Skin of body (tissue), 2 donors: ENCODE results near the gene C19orf38. TPM values are rescaled to one million over a fixed set of nuclear protein-coding genes. Genes with fewer than 3 reads are reported as not detected.
"Not testable (repeated sequence)": the region's sequence is repeated elsewhere in the genome, so short reads cannot be mapped to it uniquely, and the experiment has no call there.

Experiments
- DNase-seq: peaks from one replicate; lab custom pipeline; 2025; lab: John Stamatoyannopoulos, UW
- total RNA-seq: library from RNA; depleted of rRNA; stranded (reverse); fragments of >200 nt; gene quantifications from one replicate; pipeline ENCODE4 v1.2.3, GENCODE V29; 2014

C19orf38 gene
- total RNA-seq, 1 donor from 2014 or later = 3.6 TPM

DNA sequence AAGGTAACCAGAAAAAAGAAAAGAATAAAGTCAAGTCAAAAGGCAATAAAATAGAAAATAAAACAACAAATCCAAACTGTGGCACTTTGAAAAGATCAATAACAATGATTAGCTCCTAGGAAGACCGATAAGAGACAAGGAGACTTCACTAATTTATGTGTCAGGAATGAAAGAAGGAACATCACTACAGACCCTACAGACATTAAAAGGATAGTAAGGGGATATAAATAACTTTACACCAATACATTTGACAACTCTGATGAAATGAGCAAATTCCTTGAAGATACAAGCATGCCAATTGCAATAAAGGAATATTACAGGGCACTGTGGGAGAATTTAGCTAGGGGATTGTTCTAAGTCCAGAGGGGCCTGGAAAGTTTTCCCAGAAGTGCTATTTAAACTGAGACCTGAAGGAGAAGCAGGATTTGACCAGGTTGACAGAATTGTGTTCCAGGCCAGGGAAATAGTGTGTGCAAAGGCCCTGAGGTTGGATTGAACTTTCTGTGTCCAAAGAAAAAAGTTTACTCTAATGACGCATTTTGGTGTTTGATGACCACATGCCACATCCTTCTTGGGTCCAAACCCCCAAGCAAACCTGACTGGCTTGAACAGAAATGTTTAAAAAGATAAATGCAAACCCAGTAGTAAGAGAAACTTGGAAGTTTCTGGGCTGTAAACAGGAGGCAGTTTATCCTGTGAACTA, 1.6 kb upstream of the C19orf38 start:
- DNase-seq = no peak

DNA sequence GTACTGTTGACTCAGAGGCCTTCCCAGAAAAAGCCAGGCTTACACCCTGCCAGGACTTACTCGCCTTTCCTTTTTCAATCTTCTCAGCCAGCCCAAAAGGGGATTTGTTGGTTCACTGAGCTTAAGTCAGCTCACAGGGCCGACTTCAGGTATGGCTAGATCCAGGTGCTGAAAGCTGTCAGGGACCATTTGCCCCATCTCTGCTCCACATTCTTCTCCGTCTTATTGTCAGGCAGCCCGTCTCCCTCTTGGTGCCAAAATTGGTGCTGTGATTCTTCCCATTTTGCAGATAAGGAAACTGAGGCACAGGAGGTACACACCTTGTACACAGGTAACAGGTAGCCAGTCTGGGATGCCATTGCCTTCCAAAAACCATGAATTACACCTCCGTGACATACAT, 2.4 kb downstream of the C19orf38 start:
- no peak for DNase-seq

DNA sequence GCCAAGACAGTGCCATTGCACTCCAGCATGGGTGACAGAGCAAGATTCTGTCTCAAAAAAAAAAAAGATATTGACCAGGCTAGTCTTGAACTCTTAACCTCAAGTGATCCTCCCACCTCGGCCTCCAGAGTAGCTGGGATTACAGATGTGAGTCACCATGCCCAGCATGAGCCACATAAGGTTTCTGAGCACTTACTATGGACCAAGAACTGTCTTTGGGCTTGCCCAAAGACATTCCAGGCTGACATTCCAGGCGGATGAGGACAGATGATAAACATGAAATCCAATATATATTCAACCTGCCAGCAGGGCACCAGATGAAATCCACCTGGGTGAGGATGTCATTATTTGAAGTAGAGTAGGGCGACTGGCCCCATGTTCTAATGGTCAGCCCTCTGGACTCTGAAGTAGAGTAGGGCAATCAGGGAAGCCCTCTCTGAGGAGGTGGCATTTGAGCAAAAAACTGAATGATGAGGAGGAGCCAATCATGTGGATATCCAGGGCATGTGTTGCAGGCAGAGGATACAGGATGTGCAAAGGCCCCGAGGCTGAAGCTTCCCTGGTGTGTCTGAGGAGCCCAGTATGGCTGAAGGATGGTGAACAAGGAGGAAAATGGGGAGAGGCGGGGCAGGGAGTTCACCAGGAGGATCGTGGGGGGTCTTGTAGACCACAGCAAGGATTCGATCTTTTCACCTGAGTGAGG, 4.0 kb downstream of the C19orf38 start:
- DNase-seq = no peak

DNA sequence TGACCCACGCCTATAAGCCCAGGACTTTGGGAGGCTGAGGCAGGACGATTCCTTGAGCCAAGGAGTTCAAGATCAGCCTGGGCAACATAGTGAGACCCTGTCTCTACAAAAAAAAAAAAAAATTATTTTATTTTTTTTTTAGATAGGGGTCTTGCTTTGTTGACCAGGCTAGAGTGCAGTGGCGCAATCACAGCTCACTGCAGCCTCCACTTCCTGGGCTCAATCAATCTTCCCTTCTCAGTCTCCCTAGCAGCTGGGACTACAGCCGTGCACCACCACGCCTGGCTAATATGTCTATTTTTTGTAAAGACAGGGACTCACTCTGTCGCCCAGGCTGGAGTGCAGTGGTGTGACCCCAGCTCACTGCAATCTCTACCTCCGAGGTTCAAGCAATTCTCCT, 4.7 kb downstream of the C19orf38 start:
- no peak for DNase-seq

DNA sequence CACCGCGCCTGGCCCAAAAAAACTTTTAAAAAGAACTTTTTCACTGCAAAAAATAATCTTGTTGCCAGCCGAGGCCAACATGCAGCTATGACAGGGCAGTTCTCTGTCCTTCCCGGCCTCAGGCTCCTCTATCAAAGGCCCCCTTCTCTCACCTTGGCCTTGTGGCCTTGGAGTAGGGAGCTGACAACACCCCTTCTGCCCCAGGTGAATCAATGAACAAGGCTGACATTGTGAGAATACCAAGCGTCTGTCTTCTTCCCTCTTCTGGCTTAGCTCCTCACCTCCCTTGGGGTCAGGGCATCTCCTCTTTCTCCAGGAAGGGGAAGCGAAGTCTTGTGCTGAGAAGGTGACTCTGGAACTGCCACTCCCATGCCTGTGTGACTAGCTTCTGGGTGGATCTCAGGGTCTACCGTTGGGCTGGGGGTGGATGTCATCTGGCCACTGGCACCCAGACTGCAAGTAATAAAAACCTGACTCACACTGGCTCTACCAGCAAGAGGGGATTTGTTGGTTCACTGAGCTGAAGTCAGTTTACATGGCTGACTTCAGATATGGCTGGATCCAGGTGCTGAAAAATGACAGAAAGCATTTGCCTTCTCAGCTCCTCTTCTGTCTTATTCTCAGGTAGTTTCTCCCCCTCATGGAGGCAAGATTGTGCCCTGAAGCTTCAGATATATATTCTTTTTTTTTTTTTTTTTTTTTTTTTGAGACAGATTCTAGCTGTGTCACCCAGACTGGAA, 6.3 kb downstream of the C19orf38 start:
- DNase-seq = no peak

DNA sequence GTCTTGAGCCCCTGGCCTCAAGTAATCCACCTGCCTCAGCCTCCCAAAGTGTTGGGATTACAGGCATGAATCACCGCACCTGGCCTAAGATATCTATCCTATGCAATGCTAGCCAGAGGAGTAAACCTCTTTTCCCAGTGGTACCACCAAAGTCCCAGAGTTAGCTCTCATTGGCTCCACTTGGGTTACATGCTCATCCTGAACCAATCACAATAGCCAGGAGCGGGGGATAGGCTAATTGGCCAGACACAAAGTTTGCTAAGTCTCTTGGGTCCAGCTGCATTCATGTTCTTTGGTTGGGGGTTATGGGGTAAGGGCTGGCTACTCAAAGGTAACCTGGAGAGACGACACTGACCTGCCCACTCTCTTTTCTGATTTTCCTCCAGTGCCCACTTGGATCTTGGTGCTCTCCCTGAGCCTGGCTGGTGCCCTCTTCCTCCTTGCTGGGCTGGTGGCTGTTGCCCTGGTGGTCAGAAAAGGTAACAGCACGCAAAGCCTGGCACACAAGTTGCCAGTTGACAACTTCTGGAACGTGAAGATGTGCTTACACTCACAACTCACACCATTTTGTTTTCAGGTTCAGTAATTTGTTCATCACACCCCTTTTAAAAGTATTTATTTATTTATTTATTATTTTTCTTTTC, 7.8 kb downstream of the C19orf38 start:
- no peak for DNase-seq

DNA sequence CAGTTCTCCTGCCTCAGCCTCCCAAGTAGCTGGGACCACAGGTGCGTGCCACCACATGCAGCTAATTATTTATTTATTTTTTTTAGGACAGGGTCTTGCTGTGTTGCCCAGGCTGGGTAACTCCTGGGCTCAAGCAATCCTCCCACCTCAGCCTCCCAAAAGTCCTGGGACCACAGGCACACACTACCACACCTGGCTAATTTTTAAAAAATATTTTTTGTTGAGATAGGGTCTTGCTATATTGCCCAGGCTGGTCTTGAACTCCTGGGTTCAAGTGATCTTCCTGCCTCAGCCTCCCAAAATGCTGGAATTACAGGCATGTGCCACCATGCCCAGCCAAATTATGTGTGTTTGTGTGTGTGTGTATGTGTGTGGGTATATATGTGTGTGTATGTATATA, 8.7 kb downstream of the C19orf38 start:
- DNase-seq = not testable (repeated sequence)

DNA sequence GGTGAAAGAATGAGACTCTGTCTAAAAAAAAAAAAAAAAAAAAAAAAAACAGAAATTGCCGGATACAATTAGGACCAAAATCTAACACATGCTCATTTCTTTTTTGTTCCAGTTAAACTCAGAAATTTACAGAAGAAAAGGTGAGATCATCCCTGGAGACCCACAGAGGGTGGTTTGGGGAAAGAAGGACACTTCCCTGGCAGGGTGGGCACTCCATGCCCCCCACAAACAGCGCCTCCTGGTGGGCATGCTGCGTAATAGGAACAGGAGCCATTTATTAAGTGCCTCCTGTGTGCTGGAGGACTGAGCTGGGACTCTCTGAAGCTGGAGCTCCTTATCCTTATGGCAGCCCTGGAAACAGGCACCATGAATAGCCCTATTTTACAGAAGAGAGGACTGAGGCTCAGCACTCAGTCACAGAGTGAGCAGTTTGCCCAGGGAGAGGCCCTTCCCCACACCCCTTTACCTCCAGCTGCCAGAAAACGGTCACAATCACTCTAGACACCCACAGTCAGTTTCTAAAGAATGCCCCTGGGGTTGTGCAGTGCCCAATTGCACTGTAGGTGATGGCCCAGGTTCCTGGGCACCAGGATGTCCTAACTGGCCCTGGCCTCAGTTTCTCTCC, 10.1 kb downstream of the C19orf38 start:
- DNase-seq = no peak

DNA sequence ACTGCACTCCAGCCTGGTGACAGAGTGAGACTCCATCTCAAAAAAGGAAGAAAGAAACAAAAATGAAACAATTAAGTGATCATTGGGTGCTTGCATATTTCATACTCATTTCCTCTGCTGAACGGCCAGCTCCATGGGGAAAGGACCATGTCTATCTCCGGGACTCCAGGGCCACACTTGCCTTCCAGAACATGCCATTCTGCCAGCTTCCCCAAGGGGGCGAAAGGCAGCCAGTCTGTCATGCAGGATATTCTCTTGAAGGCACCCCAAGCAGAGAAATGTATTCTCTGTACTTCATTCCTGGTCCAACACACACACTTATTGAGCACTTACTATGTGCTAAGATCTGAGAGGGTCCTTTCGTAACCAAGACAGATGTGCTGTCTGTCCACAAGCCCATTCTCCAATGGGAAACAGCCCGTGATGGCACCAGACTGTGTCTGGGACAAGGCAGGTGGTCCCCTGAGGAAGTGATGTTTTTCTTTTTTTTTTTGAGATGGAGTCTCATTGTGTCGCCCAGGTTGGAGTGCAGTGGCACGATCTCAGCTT, 13.0 kb downstream of the C19orf38 start:
- DNase-seq = no peak

DNA sequence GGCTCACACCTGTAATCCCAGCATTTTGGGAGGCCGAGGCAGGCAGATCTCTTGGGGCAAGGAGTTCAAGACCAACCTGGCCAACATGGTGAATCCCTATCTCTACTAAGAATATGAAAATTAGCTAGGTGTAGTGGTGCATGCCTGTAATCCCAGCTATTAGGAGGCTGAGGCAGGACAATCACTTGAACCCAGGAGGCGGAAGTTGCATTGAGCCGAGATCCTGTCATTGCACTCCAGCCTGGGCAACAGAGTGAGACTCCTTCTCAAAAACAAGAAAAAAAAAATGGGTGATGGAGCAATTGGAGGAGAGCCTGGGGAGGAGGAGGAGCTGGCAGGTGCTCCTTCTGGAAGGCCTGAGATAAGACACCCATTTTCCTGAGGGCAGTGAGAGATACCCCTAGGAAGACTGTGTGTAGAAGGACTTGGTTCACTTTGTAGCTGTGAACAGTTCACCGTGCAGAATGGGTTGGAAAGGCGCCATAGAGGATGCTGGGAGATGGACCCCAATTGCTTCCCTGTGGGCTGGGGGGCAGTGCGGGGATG, 14.4 kb downstream of the C19orf38 start:
- DNase-seq = no peak

DNA sequence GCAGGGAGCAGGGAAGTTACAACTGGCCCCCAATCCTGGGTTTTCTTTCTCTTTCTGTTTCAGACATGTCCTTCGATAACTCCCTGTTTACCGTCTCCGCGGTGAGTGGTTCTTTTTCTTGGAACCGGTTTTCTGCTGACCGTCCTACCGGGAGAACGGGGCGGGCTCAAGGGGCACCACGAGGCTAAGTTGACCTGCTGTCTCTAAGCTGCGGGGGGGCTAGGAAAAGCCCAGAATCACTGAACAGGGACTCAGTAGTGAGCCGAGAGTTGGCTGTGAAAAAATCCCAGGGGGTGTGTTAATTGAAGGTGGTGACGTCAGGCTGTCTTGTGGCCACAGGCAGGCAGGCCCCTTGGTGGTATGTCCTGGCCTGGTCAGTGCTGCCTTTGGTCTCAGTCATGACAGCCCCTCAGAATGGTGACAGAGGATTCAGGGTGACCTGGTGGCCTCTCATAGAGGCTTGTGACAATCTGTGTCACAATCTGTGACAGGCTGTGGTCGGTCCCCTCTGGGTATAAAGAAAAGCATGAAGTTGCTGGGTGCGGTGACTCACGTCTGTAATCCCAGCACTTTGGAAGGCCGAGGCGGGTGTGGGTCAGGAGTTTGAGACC, 15.0 kb downstream of the C19orf38 start:
- DNase-seq = no peak

DNA sequence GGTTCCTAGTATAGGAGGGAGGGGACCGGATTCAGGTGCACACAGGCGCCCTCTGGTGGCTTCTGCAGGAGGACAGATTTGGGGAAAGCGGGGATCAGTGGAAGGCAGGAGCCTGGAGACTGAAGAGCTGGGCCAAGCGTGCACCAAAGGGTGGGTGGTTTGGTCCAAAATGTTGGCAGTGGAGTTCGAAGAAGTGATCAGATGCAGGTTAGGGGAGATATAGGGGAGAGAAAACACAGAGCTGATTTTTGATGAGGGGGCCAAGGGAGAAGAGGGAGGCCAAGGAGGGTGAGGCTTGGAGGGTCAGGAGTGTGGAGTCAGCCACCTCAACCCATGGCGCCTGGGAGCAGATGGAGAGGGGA, 16.3 kb downstream of the C19orf38 start:
- DNase-seq = peak; percentile 71

DNA sequence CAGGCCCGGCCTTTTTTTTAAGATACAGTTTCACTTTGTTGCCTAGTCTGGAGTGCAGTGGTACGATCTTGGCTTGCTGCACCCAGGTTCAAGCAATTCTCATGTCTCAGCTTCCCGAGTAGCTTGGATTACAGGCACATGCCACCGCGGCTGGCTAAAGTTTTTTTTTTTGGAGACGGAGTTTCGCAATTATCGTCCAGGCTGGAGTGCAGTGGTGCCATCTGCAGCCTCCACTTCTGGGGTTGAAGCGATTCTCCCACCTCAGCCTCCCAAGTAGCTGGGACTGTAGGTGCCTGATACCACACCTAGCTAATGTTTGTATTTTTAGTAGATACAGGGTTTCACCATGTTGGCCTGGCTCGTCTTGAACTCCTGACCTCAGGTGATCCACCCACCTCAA, 18.3 kb downstream of the C19orf38 start:
- no peak for DNase-seq

DNA sequence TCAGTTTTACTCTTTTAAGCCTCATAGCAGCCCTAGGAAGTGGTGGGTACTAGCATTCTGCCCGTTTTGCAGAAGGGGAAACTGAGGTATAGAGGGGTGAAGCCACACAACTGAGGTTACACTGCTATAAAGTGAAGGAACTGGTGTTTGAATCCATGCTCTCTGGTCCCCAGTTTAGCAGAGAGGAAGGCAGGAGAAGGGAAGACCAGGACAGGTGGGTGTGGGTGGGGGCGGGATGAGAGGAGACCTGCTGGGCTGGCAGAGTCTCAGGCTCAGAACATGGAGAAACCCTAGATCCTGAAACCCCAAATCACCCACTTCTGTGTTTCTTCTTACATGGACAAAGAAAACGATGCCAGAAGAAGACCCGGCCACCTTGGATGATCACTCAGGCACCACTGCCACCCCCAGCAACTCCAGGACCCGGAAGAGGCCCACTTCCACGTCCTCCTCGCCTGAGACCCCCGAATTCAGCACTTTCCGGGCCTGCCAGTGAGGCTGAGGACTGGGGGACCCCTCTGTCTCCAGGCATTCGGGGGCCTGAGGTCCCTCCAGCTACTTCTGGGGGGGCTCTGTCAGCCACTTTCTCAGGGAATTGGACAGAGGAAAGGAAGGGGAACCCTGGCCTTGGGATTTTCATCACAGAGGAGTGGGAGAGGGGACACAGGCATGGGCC, 20.8 kb downstream of the C19orf38 start:
- DNase-seq = no peak

DNA sequence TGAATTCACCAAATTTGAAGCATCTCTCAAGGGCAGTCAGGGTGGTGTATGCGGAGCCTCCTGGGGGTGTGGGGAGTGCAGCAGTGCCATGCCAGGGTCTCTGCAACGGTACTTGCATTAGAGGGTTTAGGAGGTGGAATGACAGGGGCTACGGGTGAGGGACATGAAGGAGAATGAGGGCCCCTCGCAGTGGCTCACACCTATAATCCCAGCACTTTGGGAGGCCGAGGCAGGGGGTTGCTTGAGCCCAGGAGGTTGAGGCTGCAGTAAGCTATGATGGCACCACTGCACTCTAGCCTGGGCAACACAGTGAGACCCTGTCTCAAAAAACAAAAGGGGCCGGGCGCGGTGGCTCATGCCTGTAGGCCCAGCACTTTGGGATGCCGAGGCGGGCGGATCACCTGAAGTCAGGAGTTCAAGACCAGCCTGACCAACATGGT, 21.7 kb downstream of the C19orf38 start:
- DNase-seq = not testable (repeated sequence)

DNA sequence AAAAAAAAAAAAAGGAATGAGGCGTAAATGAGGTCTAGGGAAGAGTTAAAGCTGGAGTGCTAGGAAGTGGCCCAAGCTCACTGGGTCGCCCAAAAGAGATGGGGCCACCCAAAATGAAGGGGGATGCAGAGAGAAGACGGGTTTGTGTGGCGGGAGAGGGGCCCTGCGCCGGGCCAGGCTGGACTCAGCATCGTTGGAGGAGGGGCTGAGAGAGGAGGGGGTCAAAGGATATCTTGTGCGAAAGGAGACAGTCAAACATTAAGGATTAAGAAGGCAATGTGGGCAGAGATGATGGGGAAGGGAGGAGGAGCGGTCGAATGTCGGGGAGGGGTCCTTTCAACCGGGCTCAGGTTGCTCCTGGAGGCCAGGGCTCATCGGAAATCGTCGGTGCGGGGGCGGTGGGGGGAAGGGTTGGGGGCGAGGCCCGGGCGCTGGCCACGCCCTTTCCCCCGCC, 22.3 kb downstream of the C19orf38 start:
- DNase-seq = no peak

DNA sequence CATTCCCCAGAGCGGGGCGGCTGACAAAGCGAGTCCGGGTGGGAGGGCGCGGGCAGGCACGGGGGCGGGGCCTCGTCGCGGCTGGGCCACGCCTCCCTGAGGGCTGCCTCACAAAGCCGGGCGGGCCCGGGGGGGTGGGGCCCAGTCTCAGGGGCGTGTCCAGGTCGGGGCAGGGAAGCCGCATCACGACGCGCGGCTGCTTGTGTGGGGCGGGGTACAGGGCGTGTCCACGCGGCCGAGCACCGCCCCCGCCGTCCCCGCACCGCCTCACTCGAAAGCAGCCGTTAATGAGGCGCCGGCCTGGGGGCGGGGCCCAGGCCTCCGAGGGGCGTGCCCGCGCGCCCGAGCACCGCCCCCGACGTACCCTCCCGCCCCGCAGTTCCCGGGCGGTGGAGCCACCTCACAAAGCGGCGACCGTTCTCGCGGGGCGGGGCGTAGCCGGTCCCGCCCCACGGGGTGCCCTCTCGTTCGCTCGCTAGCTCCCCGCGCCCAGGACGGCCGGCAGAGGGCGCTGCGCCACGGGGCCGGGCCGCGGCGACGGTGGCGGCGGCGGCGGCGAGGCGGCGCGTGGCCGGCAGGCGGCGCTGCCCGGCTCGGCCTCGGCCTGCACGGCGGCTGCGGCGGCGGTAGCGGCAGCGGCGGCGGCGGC, 22.9 kb downstream of the C19orf38 start, which contains the start of gene CARM1:
CARM1 (plus strand) TSS at position 599 of the 649 bp plus-strand sequence. CDS start 150 bp downstream, outside the sequence.
- DNase-seq = peak; percentile 99

DNA sequence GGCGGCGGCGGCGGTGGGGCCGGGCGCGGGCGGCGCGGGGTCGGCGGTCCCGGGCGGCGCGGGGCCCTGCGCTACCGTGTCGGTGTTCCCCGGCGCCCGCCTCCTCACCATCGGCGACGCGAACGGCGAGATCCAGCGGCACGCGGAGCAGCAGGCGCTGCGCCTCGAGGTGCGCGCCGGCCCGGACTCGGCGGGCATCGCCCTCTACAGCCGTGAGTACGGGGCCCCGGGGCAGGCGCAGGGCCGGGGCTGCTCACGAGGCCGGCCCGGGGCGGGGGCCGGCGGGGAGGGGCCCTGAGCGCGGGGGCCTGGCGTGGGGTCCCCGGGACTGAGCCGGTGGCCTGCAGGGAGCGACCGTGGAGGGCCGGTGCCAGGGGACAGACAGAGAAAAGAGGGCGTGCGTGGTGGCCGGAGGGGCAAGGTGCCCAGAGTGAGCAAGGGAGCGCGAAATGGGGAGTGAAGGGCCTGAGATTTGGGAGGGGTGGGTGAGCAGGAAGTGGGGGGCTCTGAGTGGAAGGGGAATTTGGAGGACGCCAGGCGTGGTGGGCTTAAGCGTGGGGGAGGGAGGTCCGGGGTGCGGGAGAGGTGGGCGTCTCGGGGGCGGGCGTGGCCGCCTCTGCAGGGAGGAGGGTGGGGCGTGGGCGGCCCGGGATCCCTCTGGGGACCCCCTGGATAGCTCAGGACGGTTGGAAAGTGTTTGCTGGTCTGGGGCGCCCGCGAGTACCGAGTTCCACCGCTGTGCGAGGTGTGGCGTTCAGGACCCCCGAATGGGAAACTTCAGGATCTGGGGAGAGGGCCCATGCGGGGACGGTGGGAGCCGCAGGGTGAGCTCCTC, 23.7 kb downstream of the C19orf38 start:
- DNase-seq = no peak
